Activated naive CD4-positive, alpha-beta T cell treated with anti-CD3 and anti-CD28 coated beads, Interleukin-2, amount 50 U/mL, for 24 hours (primary cell): ENCODE results near the gene VASN.

ENCODE experiments used
- H3K27ac Mint-ChIP-seq: one replicate; pipeline ENCODE4 v1.8.0; 2021; ENCODE audit warnings: mild to moderate bottlenecking, mixed read lengths
- H3K27me3 Mint-ChIP-seq: one replicate; pipeline ENCODE4 v1.8.0; 2021; ENCODE audit warnings: mixed read lengths
- H3K36me3 Mint-ChIP-seq: one replicate; pipeline ENCODE4 v1.8.0; 2021; ENCODE audit warnings: mixed read lengths
- H3K4me1 Mint-ChIP-seq: one replicate; pipeline ENCODE4 v1.8.0; 2021; ENCODE audit warnings: mixed read lengths
- H3K4me3 Mint-ChIP-seq: one replicate; pipeline ENCODE4 v1.8.0; 2021; ENCODE audit warnings: mild to moderate bottlenecking, mixed read lengths
- H3K9me3 Mint-ChIP-seq: one replicate; pipeline ENCODE4 v1.8.0; 2021; ENCODE audit warnings: mixed read lengths

Gene VASN

DNA sequence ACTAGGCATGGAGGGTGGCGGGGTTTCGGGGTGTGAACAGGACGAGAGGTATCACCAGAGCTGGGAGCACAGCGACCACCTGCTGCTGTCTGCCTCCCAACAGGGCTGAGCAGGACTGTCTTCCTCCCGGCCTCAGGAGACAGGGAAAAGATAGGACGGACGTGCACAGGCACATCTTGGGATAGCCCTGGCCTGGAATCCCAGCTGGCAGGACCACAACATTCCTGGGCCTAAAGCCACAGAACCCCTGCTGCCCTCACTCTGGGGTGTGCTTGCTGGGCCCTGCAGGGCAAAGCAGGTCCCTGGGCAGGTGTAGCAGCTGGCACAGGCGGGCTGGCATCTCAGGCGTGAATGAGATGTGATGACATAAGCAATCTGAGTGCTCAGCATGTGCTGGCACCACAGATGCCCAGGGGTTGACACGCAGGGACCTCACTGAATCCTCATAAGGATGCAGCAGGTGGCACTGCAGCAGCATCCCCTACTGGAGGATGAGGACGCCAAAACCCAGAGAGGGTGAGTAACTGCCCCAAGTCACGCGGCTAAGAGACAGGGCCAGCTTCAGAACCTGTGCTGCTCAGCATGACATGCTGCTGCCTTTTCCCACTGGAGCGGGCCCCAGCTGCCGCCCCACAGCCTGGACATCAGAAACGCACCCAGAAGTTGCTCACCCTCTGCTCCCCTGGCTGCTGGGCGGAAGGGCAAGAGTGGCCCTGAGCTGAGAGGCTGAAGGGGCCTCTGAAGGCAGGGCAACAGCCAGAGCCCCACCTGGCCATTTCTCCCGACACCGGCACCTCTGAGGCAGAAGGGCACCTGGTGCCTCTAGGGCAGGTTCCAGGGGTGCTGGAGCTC lies 37.7 kb downstream of the VASN start:
- Mint-ChIP-seq H3K9me3 (no peaks in the 10 kb centered on the region), H3K36me3 (peaks cover 12% of the 10 kb centered on the region), H3K4me3 (no peak overlapping the region)

GRCh38 chr16:4410335-4411075 lies 38.9 kb downstream of the VASN start:
- no peaks in the 10 kb centered on the region for H3K9me3 Mint-ChIP-seq
- peaks cover 9% of the 10 kb centered on the region for H3K36me3 Mint-ChIP-seq
- H3K27ac Mint-ChIP-seq, result no peak overlapping the region
- no peak overlapping the region for H3K4me3 Mint-ChIP-seq
- H3K4me1 Mint-ChIP-seq, result peaks cover 39% of the 10 kb centered on the region
- no peaks in the 10 kb centered on the region for H3K27me3 Mint-ChIP-seq

More for the DNA sequence above, 37.7 kb downstream of the VASN start:
- Mint-ChIP-seq H3K27ac (no peak overlapping the region), H3K4me1 (peaks cover 27% of the 10 kb centered on the region), H3K27me3 (no peaks in the 10 kb centered on the region)

GRCh38 chr16:4411684-4412083 lies 40.0 kb downstream of the VASN start:
- no peaks in the 10 kb centered on the region for H3K27me3 Mint-ChIP-seq
- no peaks in the 10 kb centered on the region for H3K9me3 Mint-ChIP-seq
- peaks cover 9% of the 10 kb centered on the region for H3K36me3 Mint-ChIP-seq
- peaks cover 42% of the 10 kb centered on the region for H3K4me1 Mint-ChIP-seq
- H3K27ac Mint-ChIP-seq, result no peak overlapping the region
- H3K4me3 Mint-ChIP-seq, result no peak overlapping the region

- Mint-ChIP-seq H3K27me3 (no peaks in the 10 kb centered on the region), H3K4me3 (no peak overlapping the region), H3K36me3 (peaks cover 9% of the 10 kb centered on the region), H3K4me1 (peaks cover 43% of the 10 kb centered on the region), H3K27ac (no peak overlapping the region), H3K9me3 (no peaks in the 10 kb centered on the region)
Measured at GRCh38 chr16:4412159-4412558, 40.5 kb downstream of the VASN start.

DNA sequence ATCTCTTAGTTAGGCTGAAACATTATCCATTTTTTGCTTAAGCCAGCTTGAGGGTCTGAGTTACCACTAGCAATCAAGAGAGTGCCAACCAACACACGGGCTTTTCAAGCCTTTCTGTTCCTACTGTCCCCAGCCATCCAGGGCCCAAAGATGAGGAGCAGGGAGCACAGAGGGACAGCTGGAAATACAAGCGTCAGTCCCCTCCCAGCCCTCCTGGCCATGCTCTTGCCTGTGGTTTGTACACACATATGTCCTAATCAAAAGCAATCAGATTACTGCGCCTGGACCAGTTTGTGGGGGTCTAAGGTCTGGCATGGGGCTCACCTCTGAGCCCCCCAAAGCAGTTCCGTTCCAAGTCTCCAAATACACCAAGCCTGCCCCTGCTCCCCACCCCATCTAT lies 41.2 kb downstream of the VASN start:
- no peak overlapping the region for H3K27ac Mint-ChIP-seq
- no peaks in the 10 kb centered on the region for H3K27me3 Mint-ChIP-seq
- no peak overlapping the region for H3K4me3 Mint-ChIP-seq
- H3K9me3 Mint-ChIP-seq, result no peaks in the 10 kb centered on the region
- H3K4me1 Mint-ChIP-seq, result peaks cover 43% of the 10 kb centered on the region
- H3K36me3 Mint-ChIP-seq, result peaks cover 9% of the 10 kb centered on the region

DNA sequence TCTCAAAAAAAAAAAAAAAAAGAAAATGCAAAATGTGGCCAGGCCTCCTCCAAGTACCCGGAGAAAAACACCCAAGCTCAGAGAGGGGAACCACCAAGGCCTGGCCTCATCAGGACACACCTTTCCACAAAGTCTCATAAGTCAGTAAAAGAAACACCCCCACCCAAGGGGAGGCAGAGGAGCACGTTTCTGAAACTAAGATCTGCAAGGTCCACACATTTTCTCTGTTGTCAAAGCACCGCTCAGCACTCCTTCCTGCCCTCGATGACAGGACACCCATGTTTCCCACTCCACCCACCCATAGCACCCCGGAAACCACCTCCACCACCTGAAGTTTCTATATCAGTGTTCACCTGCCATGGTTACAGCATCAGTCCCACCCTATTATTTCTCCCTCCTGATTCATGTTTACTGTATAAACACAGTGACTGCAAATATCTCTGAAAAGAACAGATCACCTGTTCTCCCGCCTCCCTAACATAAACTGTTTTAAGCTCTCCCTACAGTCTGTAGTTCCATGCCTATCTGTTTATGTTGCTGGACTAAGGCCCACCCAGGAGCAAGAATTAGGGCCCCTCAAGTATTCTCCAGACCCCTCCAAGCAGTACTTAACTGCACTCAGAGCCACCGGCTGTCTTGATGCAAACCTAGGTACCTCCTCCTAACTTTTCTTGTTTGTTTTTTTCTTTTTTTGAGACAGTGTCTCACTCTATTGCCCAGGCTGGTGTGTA lies 42.7 kb downstream of the VASN start:
- peak overlapping the region; percentile 95 for H3K4me3 Mint-ChIP-seq
- no peaks in the 10 kb centered on the region for H3K27me3 Mint-ChIP-seq
- peak overlapping the region; percentile 84 for H3K27ac Mint-ChIP-seq
- peaks cover 9% of the 10 kb centered on the region for H3K36me3 Mint-ChIP-seq
- H3K9me3 Mint-ChIP-seq, result no peaks in the 10 kb centered on the region
- H3K4me1 Mint-ChIP-seq, result peaks cover 43% of the 10 kb centered on the region

DNA sequence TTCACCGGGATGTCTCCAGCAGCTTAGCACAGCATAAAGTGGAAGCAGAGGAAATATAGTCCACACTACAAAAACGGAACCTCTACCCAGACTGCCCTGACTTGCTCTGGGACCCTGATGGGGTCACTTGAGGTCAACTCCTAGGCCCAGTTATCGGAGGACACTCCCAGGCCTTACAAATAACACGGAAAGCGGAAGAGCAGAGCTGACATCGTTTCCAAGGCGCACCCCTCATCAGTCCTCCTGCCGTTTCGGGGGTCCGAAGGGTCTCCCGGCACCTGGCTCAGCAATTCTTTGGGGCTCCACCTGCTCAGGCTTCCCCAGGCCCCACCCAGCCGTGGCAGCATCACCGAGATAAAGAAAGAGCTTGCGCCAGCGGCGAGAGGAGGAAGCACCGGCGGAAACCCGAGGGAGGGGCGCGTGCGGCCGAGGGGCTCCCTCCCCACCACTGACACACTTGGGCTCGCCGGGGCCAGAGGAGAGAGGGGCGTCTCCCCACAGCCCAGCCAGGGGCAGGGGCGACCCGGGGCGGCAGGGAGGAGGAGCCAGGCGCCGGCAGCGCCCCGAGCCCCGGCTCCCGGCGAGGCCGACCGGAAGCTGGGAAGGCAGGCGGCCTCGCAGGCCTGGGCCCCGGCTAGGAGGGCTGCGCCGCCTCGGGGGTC lies 44.0 kb downstream of the VASN start:
- Mint-ChIP-seq H3K4me1 (peaks cover 37% of the 10 kb centered on the region), H3K36me3 (peaks cover 8% of the 10 kb centered on the region)

DNA sequence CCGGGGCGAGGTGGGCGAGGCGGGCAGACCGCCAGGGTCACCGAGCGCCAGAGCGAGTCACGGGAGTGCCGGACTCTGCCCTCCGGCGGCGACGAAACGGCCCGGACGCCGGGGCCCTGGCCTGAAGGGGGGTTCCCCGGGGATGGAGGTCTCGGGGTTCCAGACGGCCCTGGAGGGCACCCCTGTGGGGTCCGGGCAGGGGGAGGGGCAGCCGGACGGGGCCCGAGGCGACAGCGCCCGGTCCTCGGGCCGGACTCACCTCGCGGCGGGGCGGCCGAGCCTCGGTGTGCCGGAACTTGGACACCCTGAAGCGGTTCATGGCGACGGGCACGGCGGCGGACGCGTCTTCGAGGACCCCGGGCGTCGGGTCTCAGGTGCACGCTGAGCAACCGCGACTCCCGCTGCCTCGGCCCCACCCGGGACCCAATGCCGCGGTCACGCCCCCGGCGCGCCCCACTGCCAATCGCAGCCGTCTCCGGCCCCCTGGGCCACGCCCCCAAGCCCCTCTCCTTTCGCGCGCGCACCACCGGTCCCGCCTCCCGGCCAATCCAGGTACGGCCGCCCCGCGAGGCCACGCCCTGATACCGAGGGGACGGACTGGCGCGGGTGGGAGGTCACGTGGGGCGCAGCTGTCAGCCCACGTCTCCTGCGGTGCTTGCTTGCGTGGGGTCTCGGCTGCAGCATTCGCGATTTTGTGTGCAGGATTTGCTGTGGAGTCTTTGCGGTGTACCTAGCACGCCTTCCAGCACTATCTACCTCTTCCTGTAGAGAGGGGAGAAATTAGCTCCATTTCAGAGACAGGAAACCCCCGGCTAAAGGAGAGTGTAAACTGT lies 44.8 kb downstream of the VASN start, which contains the start of gene CORO7:
Gene CORO7, minus strand, starts transcription at position 397 of the 833 bp plus-strand sequence. Its CDS starts 78 bp downstream, at position 319.
- H3K4me1 Mint-ChIP-seq, result peaks cover 33% of the 10 kb centered on the region

More for the DNA sequence above, 44.0 kb downstream of the VASN start:
- no peaks in the 10 kb centered on the region for H3K9me3 Mint-ChIP-seq
- H3K27ac Mint-ChIP-seq, result peak overlapping the region; percentile 84
- H3K27me3 Mint-ChIP-seq, result no peaks in the 10 kb centered on the region
- H3K4me3 Mint-ChIP-seq, result peak overlapping the region; percentile 95

GRCh38 chr16:4419402-4419959 lies 47.8 kb downstream of the VASN start:
- Mint-ChIP-seq H3K9me3 (no peaks in the 10 kb centered on the region), H3K36me3 (peaks cover 2% of the 10 kb centered on the region), H3K4me3 (no peak overlapping the region), H3K27me3 (no peaks in the 10 kb centered on the region), H3K4me1 (peaks cover 16% of the 10 kb centered on the region), H3K27ac (no peak overlapping the region)

More for the DNA sequence above, 44.8 kb downstream of the VASN start, which contains the start of gene CORO7:
- H3K36me3 Mint-ChIP-seq, result peaks cover 3% of the 10 kb centered on the region
- no peaks in the 10 kb centered on the region for H3K9me3 Mint-ChIP-seq
- H3K27me3 Mint-ChIP-seq, result no peaks in the 10 kb centered on the region
- peak within 1 kb of the TSS; percentile 84 for H3K27ac Mint-ChIP-seq
- peak within 1 kb of the TSS; percentile 95 for H3K4me3 Mint-ChIP-seq

GRCh38 chr16:4420505-4421105 lies 49.0 kb downstream of the VASN start:
- no peak overlapping the region for H3K4me3 Mint-ChIP-seq
- no peak overlapping the region for H3K27ac Mint-ChIP-seq
- H3K9me3 Mint-ChIP-seq, result no peaks in the 10 kb centered on the region
- H3K36me3 Mint-ChIP-seq, result no peaks in the 10 kb centered on the region
- peaks cover 8% of the 10 kb centered on the region for H3K4me1 Mint-ChIP-seq
- H3K27me3 Mint-ChIP-seq, result no peaks in the 10 kb centered on the region

- no peaks in the 10 kb centered on the region for H3K9me3 Mint-ChIP-seq
- H3K27ac Mint-ChIP-seq, result peak within 1 kb of the TSS; percentile 99
- peak within 1 kb of the TSS; percentile 98 for H3K4me3 Mint-ChIP-seq
Measured at GRCh38 chr16:4425378-4426020, 53.9 kb downstream of the VASN start, which contains the start of gene DNAJA3. DNAJA3 (plus strand) TSS chr16:4425868; CDS start chr16:4425882, 14 bp downstream.

GRCh38 chr16:4426021-4426684 lies 54.5 kb downstream of the VASN start:
- H3K4me3 Mint-ChIP-seq, result peak overlapping the region; percentile 98
- peak overlapping the region; percentile 99 for H3K27ac Mint-ChIP-seq
- H3K4me1 Mint-ChIP-seq, result peaks cover 31% of the 10 kb centered on the region
- no peaks in the 10 kb centered on the region for H3K27me3 Mint-ChIP-seq
- H3K36me3 Mint-ChIP-seq, result peaks cover 17% of the 10 kb centered on the region
- H3K9me3 Mint-ChIP-seq, result no peaks in the 10 kb centered on the region

More at GRCh38 chr16:4425378-4426020, 53.9 kb downstream of the VASN start, which contains the start of gene DNAJA3:
- no peaks in the 10 kb centered on the region for H3K27me3 Mint-ChIP-seq
- H3K36me3 Mint-ChIP-seq, result peaks cover 15% of the 10 kb centered on the region
- H3K4me1 Mint-ChIP-seq, result peaks cover 28% of the 10 kb centered on the region
